HCT116 (cell line): ENCODE data around the gene RUNX2. TPM values are rescaled to one million over a fixed set of nuclear protein-coding genes. Genes with fewer than 3 reads are reported as not detected.

ENCODE experiments used
- ATAC-seq: fragments of 200-7000 bp; cut with Tn5 transposase; 2 replicates; pipeline ENCODE4 v1.9.1; 2020; ENCODE audit warnings: mild to moderate bottlenecking, moderate library complexity
- BruUV-seq: library from RNA; stranded (reverse); fragments of 400-500 nt; replicated peaks from 2 replicates; lab custom pipeline; 2021; lab: Mats Ljungman, UMichigan
- CTCF ChIA-PET: fragments of 300-600 bp; sonication (Branson Sonifier 250); formaldehyde crosslinking; loops from one replicate; lab custom pipeline; 2021; ENCODE audit warnings: antibody characterized with exemption; lab: Charles Lee
- POLR2A ChIA-PET: fragments of 300-600, 350-600 bp; sonication (Branson Sonifier 250); formaldehyde crosslinking; loops from one replicate; lab custom pipeline; 2021; ENCODE audit warnings: antibody characterized with exemption; lab: Charles Lee
- RAD21 ChIA-PET, 2 experiments: fragments of 300-600 bp; sonication (Branson Sonifier 250); formaldehyde crosslinking; loops; one replicate each; lab custom pipeline; 2023; ENCODE audit warnings: low total read pairs in 2 of 2; ENCODE audit not compliant: uncharacterized antibody in 2 of 2, unreplicated experiment in 2 of 2, low non-redundant PET in 1 of 2; lab: Charles Lee
- DNase-seq: peaks from one replicate; pipeline ENCODE4 v3.0.0-alpha.2; 2010; ENCODE audit warnings: low read depth, low spot score
- H2AFZ ChIP-seq: fragments of 200-600 bp; shearing (Covaris generic), sonication (generic); 2 replicates; pipeline ENCODE4 v1.6.1; 2017; ENCODE audit warnings: low read depth, mixed run types, mixed read lengths, antibody characterized with exemption, low read length; ENCODE audit not compliant: poor library complexity, severe bottlenecking
- H3K27ac ChIP-seq: 2 replicates; pipeline ENCODE4 v1.5.1; 2012; ENCODE audit warnings: low read depth, low read length
- H3K27me3 ChIP-seq: fragments of 200-600 bp; sonication (generic); 2 replicates; pipeline ENCODE4 v1.6.1; 2016; ENCODE audit warnings: mixed run types, low read length, mixed read lengths; ENCODE audit not compliant: insufficient read depth
- H3K36me3 ChIP-seq, 2 experiments: fragments of 200-500 bp in 1 of 2; fragments of 200-600 bp in 1 of 2; sonication (Bioruptor generic) in 1 of 2; sonication (generic) in 1 of 2; 2 replicates each; pipeline versions ENCODE4 v1.5.1 to v1.6.1; 2014 to 2016; ENCODE audit warnings: low read length in 2 of 2, inconsistent platforms in 1 of 2, mixed read lengths in 1 of 2, mixed run types in 1 of 2; ENCODE audit not compliant: insufficient read depth in 2 of 2, control insufficient read depth in 1 of 2
- H3K4me1 ChIP-seq, 2 experiments: fragments of 200-600 bp in 1 of 2; sonication (generic) in 1 of 2; 2 replicates each; pipeline versions ENCODE4 v1.5.1 to v1.6.1; 2012 to 2017; ENCODE audit warnings: low read length in 2 of 2, inconsistent platforms in 1 of 2, mild to moderate bottlenecking in 1 of 2, mixed read lengths in 1 of 2, mixed run types in 1 of 2, moderate library complexity in 1 of 2; ENCODE audit not compliant: insufficient read depth in 2 of 2, control insufficient read depth in 1 of 2
- H3K4me2 ChIP-seq: fragments of 200-600 bp; sonication (generic); 2 replicates; pipeline ENCODE4 v1.6.1; 2017; ENCODE audit warnings: mixed run types, low read length, mixed read lengths
- H3K4me3 ChIP-seq, 2 experiments: fragments of 200-600 bp in 1 of 2; sonication (generic) in 1 of 2; replicated peaks in 1 of 2; 2 replicates each; pipeline ENCODE4 v1.5.1; 2011 to 2016; ENCODE audit warnings: low read length in 2 of 2, control low read depth in 1 of 2, low read depth in 1 of 2, mild to moderate bottlenecking in 1 of 2, mixed read lengths in 1 of 2, mixed run types in 1 of 2
- H3K79me2 ChIP-seq: fragments of 200-600 bp; sonication (generic); 2 replicates; pipeline ENCODE4 v1.6.1; 2017; ENCODE audit warnings: mild to moderate bottlenecking, mixed run types, low read length, moderate library complexity, mixed read lengths; ENCODE audit not compliant: insufficient read depth
- H3K9ac ChIP-seq: fragments of 200-600 bp; sonication (generic); 2 replicates; pipeline ENCODE4 v1.6.1; 2016; ENCODE audit warnings: low read length, mixed read lengths
- H3K9me2 ChIP-seq: fragments of 200-600 bp; sonication (generic), shearing (Covaris generic); 2 replicates; pipeline ENCODE4 v1.6.1; 2017; ENCODE audit warnings: mixed run types, mild to moderate bottlenecking, moderate library complexity; ENCODE audit not compliant: insufficient read depth
- H3K9me3 ChIP-seq, 2 experiments: fragments of 200-500 bp in 1 of 2; fragments of 200-600 bp in 1 of 2; sonication (Bioruptor generic) in 1 of 2; sonication (generic) in 1 of 2; 2 replicates each; pipeline ENCODE4 v1.6.1; 2014 to 2017; ENCODE audit warnings: low read length in 2 of 2, mixed read lengths in 2 of 2, inconsistent platforms in 1 of 2, low read depth in 1 of 2, mild to moderate bottlenecking in 1 of 2, mixed run types in 1 of 2, moderate library complexity in 1 of 2; ENCODE audit not compliant: control insufficient read depth in 1 of 2, insufficient read depth in 1 of 2
- H4K20me1 ChIP-seq: fragments of 200-600 bp; sonication (generic), shearing (Covaris generic); 2 replicates; pipeline ENCODE4 v1.6.1; 2017; ENCODE audit warnings: mixed run types, mild to moderate bottlenecking, moderate library complexity; ENCODE audit not compliant: insufficient read depth
- CBX3 ChIP-seq: IDR thresholded peaks from 2 replicates; pipeline ENCODE4 v1.6.1; 2012; ENCODE audit warnings: low read depth
- CEBPB ChIP-seq: IDR thresholded peaks from 2 replicates; pipeline ENCODE4 v1.6.1; 2012; ENCODE audit warnings: low read depth
- EGR1 ChIP-seq: IDR thresholded peaks from 2 replicates; pipeline ENCODE4 v1.6.1; 2012; ENCODE audit warnings: low read depth
- ELF1 ChIP-seq: IDR thresholded peaks from 2 replicates; pipeline ENCODE4 v1.6.1; 2012; ENCODE audit warnings: low read depth, borderline replicate concordance
- EZH2 ChIP-seq: fragments of 200-600 bp; sonication (generic); IDR thresholded peaks from 2 replicates; pipeline ENCODE4 v1.6.1; 2017; ENCODE audit warnings: antibody characterized with exemption, mixed run types
- EZH2phosphoT487 ChIP-seq: fragments of 200-600 bp; IDR thresholded peaks from 2 replicates; pipeline ENCODE4 v1.6.1; 2018; ENCODE audit warnings: antibody characterized with exemption, borderline replicate concordance
- FOSL1 ChIP-seq: IDR thresholded peaks from 2 replicates; pipeline ENCODE4 v1.6.1; 2012; ENCODE audit warnings: low read depth
- POLR2A ChIP-seq: IDR thresholded peaks from 2 replicates; pipeline ENCODE4 v1.7.0; 2011; ENCODE audit warnings: borderline replicate concordance; ENCODE audit not compliant: insufficient read depth, insufficient read length; ENCODE audit errors: extremely low read depth
- POLR2AphosphoS5 ChIP-seq: IDR thresholded peaks from 2 replicates; pipeline ENCODE4 v1.6.1; 2011; ENCODE audit warnings: mild to moderate bottlenecking, low read depth, low read length, moderate library complexity
- SIN3A ChIP-seq: IDR thresholded peaks from 2 replicates; pipeline ENCODE4 v1.6.1; 2012; ENCODE audit warnings: low read depth
- SP1 ChIP-seq: IDR thresholded peaks from 2 replicates; pipeline ENCODE4 v1.6.1; 2012; ENCODE audit warnings: low read depth
- SRF ChIP-seq: IDR thresholded peaks from 2 replicates; pipeline ENCODE4 v1.6.1; 2012; ENCODE audit warnings: low read depth
- TCF7L2 ChIP-seq: IDR thresholded peaks from 2 replicates; pipeline ENCODE4 v1.7.0; 2011; ENCODE audit warnings: borderline replicate concordance, inconsistent platforms; ENCODE audit not compliant: insufficient read depth, insufficient read length; ENCODE audit errors: extremely low read depth
- YY1 ChIP-seq: IDR thresholded peaks from 2 replicates; pipeline ENCODE4 v1.6.1; 2011; ENCODE audit warnings: low read length, low read depth, moderate library complexity, mild to moderate bottlenecking; ENCODE audit not compliant: insufficient replicate concordance; ENCODE audit errors: extremely low read depth
- ZFX ChIP-seq: fragments of 450-650 bp; IDR thresholded peaks from 2 replicates; pipeline ENCODE4 v1.6.1; 2017
- ZNF274 ChIP-seq: fragments of 200-500 bp; sonication (Bioruptor generic); IDR thresholded peaks from 2 replicates; pipeline ENCODE4 v1.6.1; 2014; ENCODE audit warnings: mild to moderate bottlenecking, low read depth, low read length, inconsistent platforms
- intact Hi-C: fragments of 100-400 bp; cut with micrococcal nuclease; formaldehyde crosslinking; loops from 2 replicates; pipeline ENCODE4 v1.10.0; 2022
- total RNA-seq: library from RNA; stranded (reverse); gene quantifications from one replicate; pipeline ENCODE4 v1.2.1, GENCODE V29; 2021; ENCODE audit not compliant: unreplicated experiment
- TF ChIP-seq, protein P1 (sequence below): IDR thresholded peaks from 2 replicates; pipeline ENCODE4 v1.6.1; 2012; ENCODE audit warnings: low read depth
- TF ChIP-seq, protein P2 (sequence below): IDR thresholded peaks from 2 replicates; pipeline ENCODE4 v1.6.1; 2012

Gene RUNX2
- total RNA-seq, 1 experiment from 2014 or later = 1.1 TPM

DNA sequence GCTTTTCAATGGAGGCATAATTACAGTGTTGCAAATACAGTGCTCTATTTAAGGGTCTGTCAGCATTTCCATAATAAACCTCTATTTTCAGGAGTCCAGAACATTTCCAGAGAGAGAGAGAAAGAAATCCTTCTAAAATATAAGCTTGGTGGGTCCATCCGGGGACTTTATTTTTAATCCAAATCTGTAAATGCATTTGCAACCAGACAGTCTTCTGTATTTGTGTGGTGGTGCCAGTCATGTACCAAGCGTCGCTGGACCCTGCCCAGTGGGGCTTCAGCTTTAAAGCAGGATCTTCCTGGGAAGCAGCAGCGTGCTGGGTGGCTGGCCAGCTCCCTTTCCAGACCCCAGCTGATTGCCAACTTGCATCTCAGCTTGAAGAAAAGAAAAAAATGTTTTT lies 306.1 kb downstream of the RUNX2 start:
- Histone ChIP-seq H3K27ac (no peak overlapping the region), H3K4me3 (no peak overlapping the region), H3K9ac (no peak overlapping the region), H3K79me2 (no peaks in the 10 kb centered on the region), H3K27me3 (no peaks in the 10 kb centered on the region), H3K9me3 (no peaks in the 10 kb centered on the region), H2AFZ (no peak overlapping the region), H3K36me3 (no peaks in the 10 kb centered on the region), H4K20me1 (no peaks in the 10 kb centered on the region), H3K4me2 (no peak overlapping the region), H3K4me1 (no peaks in the 10 kb centered on the region), H3K9me2 (no peaks in the 10 kb centered on the region)
- ChIA-PET CTCF (no interaction called here), POLR2A (no interaction called here), RAD21 (no interaction called here)
- no peak for ATAC-seq
- BruUV-seq = no TSS peak
- intact Hi-C loops = no loop called here
- DNase-seq = no peak
- TF ChIP-seq EGR1 (no peak), CEBPB (no peak), POLR2AphosphoS5 (no peak), EZH2 (no peak), SP1 (no peak)

DNA sequence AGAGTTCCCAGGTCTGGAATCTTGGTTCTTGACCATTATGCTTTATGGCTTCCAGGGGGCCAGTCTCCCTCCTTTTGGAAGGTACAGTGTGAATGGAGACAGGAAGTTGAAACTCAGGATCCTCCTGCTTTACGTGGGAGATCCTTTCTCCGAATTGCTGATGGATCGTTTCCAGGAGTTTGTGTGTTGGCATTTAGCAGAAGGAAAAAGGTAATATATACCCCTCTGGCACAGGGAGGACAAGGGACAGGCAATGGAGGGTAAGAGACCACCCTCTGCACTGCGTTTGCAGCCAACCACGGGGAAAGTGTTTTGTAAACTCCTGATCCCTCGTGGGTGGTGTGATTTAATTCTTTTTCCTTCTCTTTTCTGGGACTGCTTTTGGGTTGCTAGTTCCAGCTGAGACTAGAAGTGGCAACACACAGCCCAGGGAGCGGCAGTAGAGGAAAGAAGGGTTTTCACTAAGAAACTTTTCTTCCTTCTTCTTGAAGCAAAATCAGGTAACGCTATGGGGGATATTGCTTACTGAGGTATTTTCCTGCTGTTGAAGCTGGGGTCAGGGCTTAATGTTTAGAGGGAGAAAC lies 307.2 kb downstream of the RUNX2 start:
- Histone ChIP-seq H3K9me3 (no peaks in the 10 kb centered on the region), H3K4me2 (no peak overlapping the region), H4K20me1 (no peaks in the 10 kb centered on the region), H3K9ac (no peak overlapping the region), H3K4me1 (peaks cover 0 to 4% of the 10 kb centered on the region in 2 experiments; a peak in 1 of 4 replicates), H3K9me2 (no peaks in the 10 kb centered on the region), H2AFZ (no peak overlapping the region), H3K79me2 (no peaks in the 10 kb centered on the region), H3K4me3 (no peak overlapping the region), H3K36me3 (no peaks in the 10 kb centered on the region), H3K27ac (no peak overlapping the region), H3K27me3 (no peaks in the 10 kb centered on the region)
- intact Hi-C loops = no loop called here
- no TSS peak for BruUV-seq
- ATAC-seq (no peak), DNase-seq (no peak)
- ChIA-PET CTCF (no interaction called here), POLR2A (no interaction called here), RAD21 (no interaction called here)
- TF ChIP-seq SRF = no peak
- TF ChIP-seq TCF7L2 = no peak
- no peak for TF ChIP-seq EGR1
- TF ChIP-seq YY1 = no peak
- TF ChIP-seq SIN3A = no peak
- no peak for TF ChIP-seq ZFX
- no peak for TF ChIP-seq ELF1
- no peak for TF ChIP-seq POLR2A
- no peak for TF ChIP-seq CBX3
- TF ChIP-seq POLR2AphosphoS5 = no peak
- no peak for TF ChIP-seq ZNF274
- TF ChIP-seq, protein P1, sequence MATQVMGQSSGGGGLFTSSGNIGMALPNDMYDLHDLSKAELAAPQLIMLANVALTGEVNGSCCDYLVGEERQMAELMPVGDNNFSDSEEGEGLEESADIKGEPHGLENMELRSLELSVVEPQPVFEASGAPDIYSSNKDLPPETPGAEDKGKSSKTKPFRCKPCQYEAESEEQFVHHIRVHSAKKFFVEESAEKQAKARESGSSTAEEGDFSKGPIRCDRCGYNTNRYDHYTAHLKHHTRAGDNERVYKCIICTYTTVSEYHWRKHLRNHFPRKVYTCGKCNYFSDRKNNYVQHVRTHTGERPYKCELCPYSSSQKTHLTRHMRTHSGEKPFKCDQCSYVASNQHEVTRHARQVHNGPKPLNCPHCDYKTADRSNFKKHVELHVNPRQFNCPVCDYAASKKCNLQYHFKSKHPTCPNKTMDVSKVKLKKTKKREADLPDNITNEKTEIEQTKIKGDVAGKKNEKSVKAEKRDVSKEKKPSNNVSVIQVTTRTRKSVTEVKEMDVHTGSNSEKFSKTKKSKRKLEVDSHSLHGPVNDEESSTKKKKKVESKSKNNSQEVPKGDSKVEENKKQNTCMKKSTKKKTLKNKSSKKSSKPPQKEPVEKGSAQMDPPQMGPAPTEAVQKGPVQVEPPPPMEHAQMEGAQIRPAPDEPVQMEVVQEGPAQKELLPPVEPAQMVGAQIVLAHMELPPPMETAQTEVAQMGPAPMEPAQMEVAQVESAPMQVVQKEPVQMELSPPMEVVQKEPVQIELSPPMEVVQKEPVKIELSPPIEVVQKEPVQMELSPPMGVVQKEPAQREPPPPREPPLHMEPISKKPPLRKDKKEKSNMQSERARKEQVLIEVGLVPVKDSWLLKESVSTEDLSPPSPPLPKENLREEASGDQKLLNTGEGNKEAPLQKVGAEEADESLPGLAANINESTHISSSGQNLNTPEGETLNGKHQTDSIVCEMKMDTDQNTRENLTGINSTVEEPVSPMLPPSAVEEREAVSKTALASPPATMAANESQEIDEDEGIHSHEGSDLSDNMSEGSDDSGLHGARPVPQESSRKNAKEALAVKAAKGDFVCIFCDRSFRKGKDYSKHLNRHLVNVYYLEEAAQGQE = no peak
- no peak for TF ChIP-seq CEBPB
- TF ChIP-seq EZH2phosphoT487 = no peak
- TF ChIP-seq FOSL1 = no peak
- TF ChIP-seq, protein P2, sequence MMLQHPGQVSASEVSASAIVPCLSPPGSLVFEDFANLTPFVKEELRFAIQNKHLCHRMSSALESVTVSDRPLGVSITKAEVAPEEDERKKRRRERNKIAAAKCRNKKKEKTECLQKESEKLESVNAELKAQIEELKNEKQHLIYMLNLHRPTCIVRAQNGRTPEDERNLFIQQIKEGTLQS = no peak
- no peak for TF ChIP-seq SP1
